ENCODE results near the gene SFMBT2. TPM values are rescaled to one million over a fixed set of nuclear protein-coding genes. Genes with fewer than 3 reads are reported as not detected.

Gene SFMBT2
- total and polyA plus RNA-seq, 7 donors = 0.53 to 8.2 (median 3.0) TPM

GRCh38 chr10:7261351-7261750 lies 149.5 kb downstream of the SFMBT2 start:
- Histone ChIP-seq H3K4me3 (no peak overlapping the region), H3K9me3 (no peaks in the 10 kb centered on the region), H3K27me3 (ENCODE audit: insufficient read depth in 3 of 3, low read length in 2 of 3) (no peaks in the 10 kb centered on the region), H3K36me3 (ENCODE audit: insufficient read depth in 1 of 2, low read depth in 1 of 2) (no peaks in the 10 kb centered on the region), H3K27ac (peak overlapping the region; percentile 76), H3K4me1 (peaks cover 12% of the 10 kb centered on the region)
- ATAC-seq (no peak), DNase-seq (no peak)
- 80 to 86% (median 85%) methylated on average over 5 of the region's 5 CpGs for WGBS, 3 donors
- no peak for TF ChIP-seq CTCF (IDR thresholded peaks at IDR 0.05)
- intact Hi-C loops (cut with DNase I) = loop anchor here (2.0 to 5.0 kb wide), 2 partner anchors 146 to 147 kb away; no protein-coding TSS in a partner anchor

DNA sequence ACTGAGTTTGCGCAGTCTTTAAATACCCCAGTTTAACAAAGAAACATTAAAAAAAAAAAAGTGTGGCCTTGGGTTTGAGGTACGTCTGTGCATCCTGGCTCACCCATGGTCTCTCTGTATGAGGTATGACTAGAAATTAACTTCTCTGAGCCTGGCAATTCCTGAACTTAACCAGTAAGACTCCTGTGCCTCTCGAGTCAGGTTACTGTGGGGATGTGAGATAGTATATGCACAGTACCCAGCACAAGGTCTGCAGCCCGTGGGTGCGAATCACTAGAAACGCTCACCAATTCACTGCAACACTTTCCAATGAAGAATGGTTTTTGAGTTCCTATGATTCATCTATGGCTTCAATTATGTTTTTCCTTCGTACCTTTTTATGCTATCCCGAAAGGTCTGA lies 149.9 kb downstream of the SFMBT2 start:
- no peaks in the 10 kb centered on the region for H3K36me3 ChIP-seq (ENCODE audit: insufficient read depth in 1 of 2, low read depth in 1 of 2)
- H3K9me3 ChIP-seq = no peaks in the 10 kb centered on the region
- peak in 3 of 4 donors; percentile 33 to 46 (median 37) for ATAC-seq
- H3K4me1 ChIP-seq = peaks cover 12% of the 10 kb centered on the region
- peak overlapping the region; percentile 76 for H3K27ac ChIP-seq
- no peak overlapping the region for H3K4me3 ChIP-seq
- intact Hi-C loops (cut with DNase I) = loop anchor here (2.0 to 5.0 kb wide), 2 partner anchors 146 to 148 kb away; no protein-coding TSS in a partner anchor
- no peak for TF ChIP-seq CTCF (IDR thresholded peaks at IDR 0.05)
- H3K27me3 ChIP-seq (ENCODE audit: insufficient read depth in 3 of 3, low read length in 2 of 3) = no peaks in the 10 kb centered on the region
- no peak for DNase-seq
- WGBS, 3 donors = 76 to 86% (median 77%) methylated on average over 8 of the region's 8 CpGs

GRCh38 chr10:7260412-7260900 lies 150.4 kb downstream of the SFMBT2 start:
- Histone ChIP-seq H3K4me1 (peaks cover 8% of the 10 kb centered on the region), H3K27ac (peak overlapping the region; percentile 76), H3K9me3 (no peaks in the 10 kb centered on the region), H3K36me3 (ENCODE audit: insufficient read depth in 1 of 2, low read depth in 1 of 2) (no peaks in the 10 kb centered on the region), H3K4me3 (no peak overlapping the region), H3K27me3 (ENCODE audit: insufficient read depth in 3 of 3, low read length in 2 of 3) (no peaks in the 10 kb centered on the region)
- intact Hi-C loops (cut with DNase I) = loop anchor here (2.0 to 5.0 kb wide), 2 partner anchors 147 to 148 kb away; no protein-coding TSS in a partner anchor
- DNase-seq (peak; percentile 64 to 79), ATAC-seq (peak; percentile 97 to 99 (median 98))
- WGBS, 3 donors = 5 to 11% (median 6%) methylated on average over 3 of the region's 3 CpGs
- TF ChIP-seq CTCF (IDR thresholded peaks at IDR 0.05) = peak; percentile 72

DNA sequence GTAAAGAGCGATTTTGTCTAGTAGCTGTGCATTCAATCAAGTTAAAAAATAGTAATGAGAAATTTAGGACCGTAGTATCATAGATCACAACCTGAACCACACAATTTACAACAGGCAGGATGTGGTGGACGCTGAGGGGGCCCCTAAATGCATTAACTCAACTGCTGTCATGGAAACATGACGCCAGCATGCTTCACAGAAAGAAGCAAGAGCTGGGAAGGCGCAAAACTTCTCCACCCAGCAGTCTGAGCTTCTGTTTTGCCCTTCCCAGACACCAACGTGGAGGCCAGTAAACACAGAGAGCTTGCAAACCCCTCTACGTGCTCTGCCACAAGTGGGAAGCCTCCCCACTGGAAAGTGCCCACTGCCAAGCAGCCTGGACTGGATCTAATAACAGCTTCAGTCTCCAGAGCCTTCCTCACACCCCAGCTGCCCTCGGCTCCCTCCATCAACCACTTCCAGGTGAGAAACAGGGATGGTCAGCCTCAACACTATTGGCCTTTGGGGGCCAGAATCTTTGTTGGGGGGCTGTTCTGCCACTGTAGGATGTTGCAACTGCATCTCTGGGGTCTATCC lies 151.8 kb downstream of the SFMBT2 start:
- H3K27me3 ChIP-seq (ENCODE audit: insufficient read depth in 3 of 3, low read length in 2 of 3) = no peaks in the 10 kb centered on the region
- no peak overlapping the region for H3K4me3 ChIP-seq
- no peak for ATAC-seq
- WGBS, 3 donors = 64 to 73% (median 69%) methylated on average over 8 of the region's 8 CpGs
- no peaks in the 10 kb centered on the region for H3K9me3 ChIP-seq
- intact Hi-C loops (cut with DNase I) = no loop called here
- peaks cover 8% of the 10 kb centered on the region for H3K4me1 ChIP-seq
- DNase-seq = no peak
- no peak overlapping the region for H3K27ac ChIP-seq
- H3K36me3 ChIP-seq (ENCODE audit: insufficient read depth in 1 of 2, low read depth in 1 of 2) = no peaks in the 10 kb centered on the region
- no peak for TF ChIP-seq CTCF (IDR thresholded peaks at IDR 0.05)
